ENCODE results near the gene ANKRD16. TPM values are rescaled to one million over a fixed set of nuclear protein-coding genes. Genes with fewer than 3 reads are reported as not detected.

ANKRD16 gene
- total RNA-seq, 4 donors from 2014 or later, result 20.5 to 24.0 (median 21.2) TPM

GRCh38 chr10:5862360-5862961 lies 27.2 kb downstream of the ANKRD16 start:
- no peak overlapping the region for H3K27ac ChIP-seq
- TF ChIP-seq CTCF (IDR thresholded peaks at IDR 0.05) (no peak), POLR2A (IDR thresholded peaks at IDR 0.05) (no peak), EP300 (IDR thresholded peaks at IDR 0.05) (no peak)
- peaks cover 0 to 33% (median 0%) of the 10 kb centered on the region in 3 donors for H3K36me3 ChIP-seq
- H3K27me3 ChIP-seq, result no peaks in the 10 kb centered on the region
- H3K9me3 ChIP-seq, result no peaks in the 10 kb centered on the region
- no peaks in the 10 kb centered on the region for H3K4me1 ChIP-seq
- WGBS, 2 donors, result 92 to 94% methylated on average over 7 of the region's 7 CpGs
- H3K4me3 ChIP-seq, result no peak overlapping the region
- DNase-seq (ENCODE audit: low spot score in 2 of 2), result no peak

- H3K4me3 ChIP-seq, result no peak overlapping the region
- no peaks in the 10 kb centered on the region for H3K9me3 ChIP-seq
- no peak overlapping the region for H3K27ac ChIP-seq
- H3K27me3 ChIP-seq, result no peaks in the 10 kb centered on the region
- H3K36me3 ChIP-seq, result peaks cover 0 to 33% (median 0%) of the 10 kb centered on the region in 3 donors
- no peaks in the 10 kb centered on the region for H3K4me1 ChIP-seq
- 83 to 84% methylated on average over 7 of the region's 7 CpGs for WGBS, 2 donors
- TF ChIP-seq EP300 (IDR thresholded peaks at IDR 0.05) (no peak), CTCF (IDR thresholded peaks at IDR 0.05) (no peak), POLR2A (IDR thresholded peaks at IDR 0.05) (no peak)
- DNase-seq (ENCODE audit: low spot score in 2 of 2), result no peak
These were observed 29.6 kb downstream of the ANKRD16 start for GRCh38 chr10:5860066-5860465.

- Histone ChIP-seq H3K9me3 (no peaks in the 10 kb centered on the region), H3K27me3 (no peaks in the 10 kb centered on the region), H3K27ac (peak overlapping the region in 2 of 4 donors; percentile 24 to 87), H3K4me1 (no peaks in the 10 kb centered on the region), H3K4me3 (no peak overlapping the region), H3K36me3 (peaks cover 0 to 29% (median 0%) of the 10 kb centered on the region in 3 donors)
- no peak for DNase-seq (ENCODE audit: low spot score in 2 of 2)
- WGBS, 2 donors, result 54 to 65% methylated on average over 5 of the region's 5 CpGs
- TF ChIP-seq EP300 (IDR thresholded peaks at IDR 0.05) (no peak), CTCF (IDR thresholded peaks at IDR 0.05) (no peak), POLR2A (IDR thresholded peaks at IDR 0.05) (no peak)
These were observed 30.9 kb downstream of the ANKRD16 start for GRCh38 chr10:5858811-5859210.

DNA sequence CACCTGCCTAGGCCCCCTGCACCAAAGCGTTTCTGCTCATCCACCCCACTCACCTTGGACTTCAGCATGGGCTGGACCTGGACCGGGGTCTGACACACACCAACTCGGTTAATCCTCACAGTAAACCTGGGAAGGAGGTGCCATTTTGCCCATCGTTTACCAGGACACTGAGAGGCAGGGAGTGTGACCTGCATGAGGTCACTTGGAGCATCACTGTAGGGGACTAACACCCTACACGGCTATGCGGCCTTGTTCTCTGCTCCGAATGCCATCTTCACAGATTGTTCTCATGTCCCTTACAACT lies 33.0 kb downstream of the ANKRD16 start:
- H3K4me3 ChIP-seq, result no peak overlapping the region
- H3K27ac ChIP-seq, result no peak overlapping the region
- 79 to 80% methylated on average over 7 of the region's 7 CpGs for WGBS, 2 donors
- no peaks in the 10 kb centered on the region for H3K27me3 ChIP-seq
- no peak for TF ChIP-seq EP300 (IDR thresholded peaks at IDR 0.05)
- H3K4me1 ChIP-seq, result no peaks in the 10 kb centered on the region
- H3K36me3 ChIP-seq, result peaks cover 0 to 7% (median 0%) of the 10 kb centered on the region in 3 donors
- H3K9me3 ChIP-seq, result no peaks in the 10 kb centered on the region
- DNase-seq (ENCODE audit: low spot score in 2 of 2), result no peak

- WGBS, 2 donors, result 76 to 78% methylated on average over 18 of the region's 18 CpGs
- Histone ChIP-seq H3K27me3 (no peaks in the 10 kb centered on the region), H3K9me3 (no peaks in the 10 kb centered on the region), H3K36me3 (peaks cover 0 to 3% (median 0%) of the 10 kb centered on the region in 3 donors), H3K4me3 (no peak overlapping the region), H3K27ac (no peak overlapping the region), H3K4me1 (no peaks in the 10 kb centered on the region)
- no peak for TF ChIP-seq EP300 (IDR thresholded peaks at IDR 0.05)
- TF ChIP-seq CTCF (IDR thresholded peaks at IDR 0.05), result no peak
- TF ChIP-seq POLR2A (IDR thresholded peaks at IDR 0.05), result no peak
- DNase-seq (ENCODE audit: low spot score in 2 of 2), result no peak
These were observed 33.6 kb downstream of the ANKRD16 start for GRCh38 chr10:5855979-5856700.
